NCI-H187 (cell line): ENCODE data around the gene PRKG1.

Experiments used
- DNase-seq, 2 experiments: peaks; one replicate each; lab custom pipeline; 2025; lab: John Stamatoyannopoulos, UW

PRKG1 gene

DNA sequence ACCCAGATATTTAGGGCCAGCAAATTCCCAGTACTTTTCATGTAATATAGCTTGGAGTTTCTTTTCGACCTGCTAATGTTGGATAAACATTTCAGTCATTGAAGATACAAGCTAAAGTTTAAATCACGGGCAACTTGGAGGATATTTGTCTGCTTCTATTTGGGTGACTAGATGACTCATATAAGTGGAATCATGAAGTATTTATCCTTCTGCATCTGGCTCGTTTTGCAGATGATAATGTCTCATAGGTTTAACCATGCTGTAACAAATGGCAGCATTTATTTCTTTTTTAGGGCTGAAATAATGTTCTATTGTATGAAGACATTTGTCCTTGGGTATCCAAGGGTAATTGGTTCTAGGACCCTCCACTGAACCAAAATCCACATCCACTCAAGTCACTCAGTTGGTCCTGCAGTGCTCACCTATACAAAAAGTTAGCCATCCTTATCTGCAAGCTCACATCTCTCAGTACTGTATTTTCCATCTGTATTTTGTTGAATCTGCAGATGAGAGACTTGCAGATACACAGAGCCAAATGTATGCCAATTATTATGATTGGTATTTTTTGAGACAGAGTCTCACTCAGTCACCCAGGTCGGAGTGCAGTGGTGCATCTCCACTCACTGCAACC is 812.3 kb downstream of the PRKG1 start:
- no peak for DNase-seq

DNA sequence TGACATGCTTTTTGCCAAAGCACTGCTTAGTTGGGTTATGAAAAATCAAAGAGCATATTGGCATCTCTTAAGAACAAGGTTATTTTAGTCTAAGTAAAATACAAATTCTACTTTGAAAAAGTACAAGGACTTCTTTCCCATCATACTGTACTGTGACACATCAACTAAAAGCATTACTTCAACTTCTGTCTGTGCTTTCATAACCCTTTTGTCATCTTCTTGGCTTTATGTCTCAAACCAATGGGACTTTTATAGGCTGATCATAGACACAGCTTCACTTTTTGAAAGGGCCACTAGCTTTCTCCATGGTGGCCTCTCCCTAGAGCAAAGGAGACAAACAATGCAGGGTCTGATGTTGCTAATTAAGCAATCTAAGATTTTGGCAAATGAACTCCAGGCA is 814.0 kb downstream of the PRKG1 start:
- DNase-seq = no peak

DNA sequence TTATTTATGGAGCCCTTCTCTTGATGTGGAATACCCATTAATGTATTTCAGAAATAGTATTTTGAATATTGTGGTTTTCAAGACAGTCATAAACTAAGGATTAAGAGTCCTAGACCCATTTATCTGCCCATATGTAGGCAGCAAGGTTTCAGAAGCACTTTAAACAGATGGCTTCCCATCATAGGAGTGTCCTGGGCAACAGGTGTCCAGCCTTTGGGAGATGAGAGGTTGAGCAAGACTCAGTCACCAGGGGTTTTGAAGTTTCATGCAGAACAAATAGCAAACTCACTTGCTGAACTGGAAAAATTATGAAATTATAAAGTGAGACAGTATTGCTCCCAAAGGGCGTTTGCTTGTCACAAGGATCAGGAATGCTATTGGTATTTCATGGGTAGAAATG is 818.0 kb downstream of the PRKG1 start:
- DNase-seq = no peak

DNA sequence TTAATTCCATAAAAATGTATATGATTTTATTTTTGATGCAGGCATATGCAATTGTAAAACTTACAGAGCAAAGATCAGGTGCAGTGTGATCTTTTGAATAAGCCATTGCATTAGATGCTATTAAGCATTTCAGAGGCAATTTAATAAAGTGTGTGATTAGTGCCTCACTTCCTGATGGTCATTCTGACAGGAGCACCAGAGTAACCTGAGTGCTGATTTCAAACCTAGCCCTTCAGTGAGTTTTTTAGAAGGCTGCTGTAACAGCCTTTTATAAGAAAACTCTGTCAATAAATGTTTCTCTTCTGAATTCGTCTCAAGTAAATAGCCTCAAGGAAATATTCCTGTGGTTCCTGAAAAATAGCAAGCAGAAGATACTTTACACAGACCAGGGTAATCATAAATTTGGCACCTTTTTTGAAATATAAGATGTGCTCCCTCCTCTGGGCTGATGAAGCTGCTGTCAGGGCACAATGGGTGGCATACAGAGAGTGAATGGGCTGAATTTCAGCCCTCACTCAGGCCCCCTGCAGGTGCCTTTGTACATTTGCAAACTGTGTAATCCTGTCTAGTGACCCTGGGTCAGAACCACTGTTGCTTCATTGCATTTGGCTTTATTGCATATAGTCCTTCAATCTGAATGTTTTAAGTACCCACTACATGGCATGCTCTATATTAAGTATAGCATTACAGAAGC is 818.8 kb downstream of the PRKG1 start:
- DNase-seq = no peak

DNA sequence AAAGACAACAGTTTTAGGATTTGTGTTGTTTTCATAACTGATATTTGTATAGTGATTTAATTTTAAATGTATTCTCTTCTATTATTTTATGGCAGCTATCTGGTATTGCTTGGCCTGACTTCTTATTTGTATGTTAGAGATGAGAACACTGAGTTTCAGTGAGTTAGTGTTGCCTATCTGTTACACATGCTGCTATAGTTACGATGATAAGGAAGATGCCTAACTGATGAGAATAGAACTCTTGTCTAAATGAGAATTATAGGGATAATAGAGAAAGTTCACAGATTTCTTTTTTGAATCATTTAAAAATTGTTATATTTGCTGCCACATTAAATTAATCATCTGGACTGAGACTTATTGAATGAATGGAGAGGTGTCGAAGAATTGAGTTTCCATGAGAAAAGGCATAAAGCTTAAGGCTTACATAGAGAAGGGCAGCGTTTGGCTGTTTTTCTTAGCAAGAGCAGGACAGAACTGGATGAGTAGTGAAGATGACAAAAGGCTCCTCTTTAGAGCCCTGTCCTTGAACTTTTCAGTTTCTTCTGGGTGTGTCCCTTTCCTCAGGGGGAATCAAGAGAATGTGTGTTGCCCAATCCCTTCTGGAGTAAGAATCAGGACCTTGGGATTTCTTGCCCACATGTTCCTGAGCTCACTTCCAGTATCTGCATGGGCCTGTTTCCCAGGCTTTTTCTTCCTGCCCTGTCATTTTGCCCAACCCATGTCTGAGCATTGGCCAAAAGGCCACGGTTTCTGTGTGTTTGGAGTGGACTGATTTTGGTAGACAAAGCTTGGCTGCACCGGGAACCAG is 820.7 kb downstream of the PRKG1 start:
- no peak for DNase-seq

DNA sequence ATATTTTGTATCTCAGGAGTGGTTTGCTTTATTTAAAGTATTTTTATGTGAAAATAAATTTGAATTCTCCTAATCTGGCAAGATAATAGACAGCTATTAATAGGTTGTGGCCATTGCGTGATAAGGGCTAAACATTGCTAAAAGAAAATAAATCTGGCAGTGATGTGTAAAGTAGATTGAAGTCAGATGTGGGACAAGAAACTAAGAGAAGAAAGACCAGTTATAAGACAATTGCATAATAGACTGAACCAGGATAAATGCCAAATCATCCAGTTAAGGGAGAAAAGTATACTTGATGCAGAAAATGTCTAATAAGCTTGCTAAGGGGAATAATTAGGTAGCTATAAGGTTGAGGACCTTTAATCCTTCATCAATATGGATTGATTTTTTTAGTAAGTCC is 822.6 kb downstream of the PRKG1 start:
- DNase-seq = no peak

DNA sequence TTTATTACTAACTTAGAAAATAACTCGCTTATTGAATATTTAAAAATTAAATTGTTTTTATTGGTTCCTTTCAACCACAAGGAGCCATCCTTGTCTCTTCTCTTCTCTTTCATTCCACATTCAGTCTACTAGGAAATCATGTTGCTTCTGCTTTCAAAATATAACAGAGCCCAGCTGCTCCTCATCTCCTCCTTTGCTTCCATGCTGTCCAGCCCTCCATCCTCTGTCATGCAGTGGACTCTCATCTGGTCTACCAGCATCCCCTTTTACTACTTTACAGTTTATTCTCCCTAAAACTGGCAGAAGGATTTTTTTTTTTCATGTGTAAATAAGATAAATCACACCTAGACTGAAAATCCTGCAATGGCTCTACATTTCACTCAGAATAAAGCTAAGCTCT is 823.3 kb downstream of the PRKG1 start:
- no peak for DNase-seq

DNA sequence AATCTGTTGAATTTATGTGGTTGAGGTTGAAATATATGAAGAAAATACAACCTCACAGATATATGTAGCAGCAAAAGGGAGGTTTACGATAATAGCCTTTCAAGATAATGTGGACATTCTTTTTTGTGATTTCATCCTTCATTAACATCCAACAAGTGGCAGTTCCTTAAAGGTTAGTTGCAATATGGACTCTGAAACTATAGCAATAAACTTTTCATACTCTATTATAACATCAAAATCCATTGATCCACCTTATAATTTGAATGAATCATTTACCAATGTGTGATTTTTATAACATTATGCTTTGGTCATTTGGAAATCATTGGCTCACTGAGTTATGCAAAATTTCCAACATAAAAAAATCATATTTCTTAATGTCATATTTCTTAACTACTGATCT is 825.9 kb downstream of the PRKG1 start:
- DNase-seq = no peak

DNA sequence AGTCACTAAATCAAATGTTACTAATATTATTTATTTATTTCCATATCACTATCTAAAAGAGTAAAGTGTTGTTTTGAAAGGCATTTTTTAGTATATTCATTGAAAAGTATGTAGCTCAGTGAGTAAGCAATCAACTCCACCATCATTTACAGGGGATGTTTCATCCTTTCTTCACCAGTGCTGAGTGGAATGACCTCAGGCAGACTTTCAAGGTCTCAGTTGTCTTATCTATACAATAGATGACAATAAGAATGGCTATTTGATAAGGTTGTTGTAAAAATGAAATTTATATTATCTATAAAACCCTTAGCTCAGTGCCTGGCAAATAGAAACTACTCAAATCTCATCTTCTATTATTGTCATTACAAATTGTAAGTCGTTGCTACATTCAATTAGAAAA is 829.4 kb downstream of the PRKG1 start:
- DNase-seq = no peak

DNA sequence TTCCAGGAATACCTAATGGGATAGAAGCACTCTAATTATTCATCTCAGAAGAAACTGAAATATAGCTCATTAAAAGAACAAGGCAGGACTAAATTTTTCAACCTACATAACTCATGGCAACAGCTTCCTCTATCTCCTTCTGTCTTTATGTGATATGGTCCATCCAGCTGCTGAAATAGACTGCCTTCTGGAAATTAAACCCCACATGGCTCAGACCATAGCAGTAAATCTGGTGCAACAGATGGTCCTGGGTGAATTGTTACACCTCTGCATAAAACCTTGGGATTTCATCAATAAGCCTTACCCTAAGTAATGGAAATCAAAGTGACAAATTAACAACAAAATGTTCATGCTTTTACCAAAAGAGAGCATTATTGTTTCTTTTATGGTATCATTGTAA is 830.7 kb downstream of the PRKG1 start:
- DNase-seq = no peak

DNA sequence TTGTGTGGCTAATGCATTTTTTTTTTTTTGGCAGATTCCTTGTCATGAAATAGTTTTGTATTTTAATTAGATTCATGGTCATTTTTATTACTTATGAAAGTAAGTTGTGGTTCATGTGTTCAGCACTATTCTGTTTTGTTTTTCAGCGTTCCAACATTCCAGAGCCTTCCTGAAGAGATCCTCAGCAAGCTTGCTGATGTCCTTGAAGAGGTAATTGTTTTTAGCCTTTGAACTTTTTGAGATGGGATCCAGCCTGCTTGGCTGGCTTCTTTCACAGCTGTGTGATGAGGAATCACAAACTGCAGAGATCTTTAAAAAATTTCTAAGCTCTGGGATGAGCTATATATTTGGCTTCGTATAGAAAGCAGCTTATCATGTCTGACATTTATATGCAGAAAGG is 833.1 kb downstream of the PRKG1 start:
- no peak for DNase-seq

DNA sequence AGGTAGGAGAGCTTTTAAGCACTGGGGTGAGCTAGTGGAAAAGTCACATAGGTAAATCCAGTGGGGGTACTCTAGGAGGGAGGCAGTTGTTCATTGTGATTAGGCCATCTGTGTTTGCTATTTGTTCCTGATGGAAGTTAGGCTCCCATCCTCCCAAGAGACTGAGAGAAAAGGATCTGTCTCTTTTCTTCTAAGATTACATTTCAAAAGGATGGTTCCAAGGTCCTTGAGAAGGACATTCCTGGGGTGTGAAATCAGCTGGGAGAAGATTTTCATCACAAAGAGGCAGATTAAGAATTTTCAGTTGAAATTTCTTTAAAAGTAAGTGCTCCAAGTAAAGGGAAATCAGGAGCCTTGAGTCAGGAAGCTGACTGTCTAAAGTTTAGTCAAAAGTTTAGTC is 835.9 kb downstream of the PRKG1 start:
- DNase-seq = no peak

DNA sequence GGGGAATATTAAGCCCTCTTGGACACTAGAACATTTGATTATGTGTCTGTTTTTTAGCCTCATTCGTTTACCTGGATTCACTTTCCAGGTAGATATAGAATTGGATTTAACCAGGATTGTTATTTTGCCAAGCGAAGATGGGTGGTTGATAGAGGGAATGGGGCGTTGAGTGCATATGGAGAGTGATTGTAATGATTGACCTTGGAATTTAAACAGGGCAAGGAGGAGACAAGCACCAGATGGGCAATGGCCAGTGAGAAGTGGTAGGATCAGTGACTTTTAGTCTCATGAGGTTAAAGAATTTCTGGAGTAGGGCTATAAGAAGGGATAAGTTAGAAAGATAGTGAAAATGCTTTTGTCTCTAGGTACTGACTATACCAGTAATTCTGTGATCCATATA is 836.3 kb downstream of the PRKG1 start:
- DNase-seq = no peak

DNA sequence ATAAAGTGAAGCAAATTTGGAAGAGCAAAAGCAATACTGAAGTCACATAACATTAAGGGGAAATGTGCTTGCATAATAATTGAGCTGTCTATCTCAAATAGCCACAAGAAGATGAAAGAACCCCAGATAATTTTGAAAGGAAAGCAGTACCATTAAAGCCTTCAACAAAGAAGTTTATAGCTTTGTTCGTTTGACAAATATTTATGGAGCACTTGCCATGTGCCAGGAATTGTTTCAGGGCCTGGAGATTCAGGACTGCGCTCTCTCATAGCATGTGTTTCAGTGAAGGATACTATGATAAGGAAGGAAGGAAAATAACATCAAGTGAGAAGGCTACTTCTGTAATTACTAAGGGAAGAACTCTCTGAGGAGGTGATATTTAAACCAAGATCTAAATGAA is 837.4 kb downstream of the PRKG1 start:
- DNase-seq = no peak

DNA sequence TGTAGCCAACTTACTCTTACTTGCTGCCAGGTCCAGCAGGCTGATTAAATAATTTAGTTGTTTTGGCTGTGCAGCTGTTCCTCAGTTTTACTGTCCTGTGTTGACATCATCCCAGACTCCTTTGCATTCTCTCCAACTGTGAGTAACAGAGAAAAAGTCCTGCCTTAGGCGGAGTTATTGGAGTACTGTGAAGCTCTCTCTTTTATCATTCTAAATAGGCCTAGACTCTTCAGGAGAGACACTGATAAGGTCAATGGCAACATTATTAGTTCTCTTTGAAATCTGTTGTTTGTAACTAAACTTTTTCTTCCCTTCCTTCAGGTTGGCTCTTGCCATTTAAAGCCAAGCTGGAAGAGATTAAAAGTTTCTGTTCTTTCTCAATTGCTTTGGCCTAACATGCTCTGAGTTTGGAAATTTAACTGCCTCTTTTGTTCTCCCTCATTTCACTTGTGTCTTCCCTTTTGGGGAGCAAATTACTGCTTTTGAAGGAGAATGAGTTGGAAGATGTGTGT is 840.8 kb downstream of the PRKG1 start:
- no peak for DNase-seq

DNA sequence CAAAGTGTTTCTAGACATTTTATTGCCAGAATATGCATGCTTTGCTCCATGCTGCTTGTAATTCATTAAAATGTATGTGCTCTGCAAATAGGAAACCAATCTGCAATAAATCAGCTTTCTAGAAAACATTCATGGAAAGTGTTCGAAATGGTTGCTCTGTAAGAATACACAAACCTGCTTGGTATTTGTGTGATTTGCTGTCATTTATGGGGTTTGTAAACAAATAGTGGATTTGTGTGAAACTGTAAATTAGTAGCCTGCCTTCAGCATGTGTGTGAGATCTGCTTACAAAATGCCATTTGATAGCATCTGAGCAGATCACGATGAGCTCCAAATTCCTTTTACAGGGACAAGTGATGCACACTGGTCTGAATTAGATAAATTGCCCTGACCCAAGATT is 844.2 kb downstream of the PRKG1 start:
- no peak for DNase-seq

DNA sequence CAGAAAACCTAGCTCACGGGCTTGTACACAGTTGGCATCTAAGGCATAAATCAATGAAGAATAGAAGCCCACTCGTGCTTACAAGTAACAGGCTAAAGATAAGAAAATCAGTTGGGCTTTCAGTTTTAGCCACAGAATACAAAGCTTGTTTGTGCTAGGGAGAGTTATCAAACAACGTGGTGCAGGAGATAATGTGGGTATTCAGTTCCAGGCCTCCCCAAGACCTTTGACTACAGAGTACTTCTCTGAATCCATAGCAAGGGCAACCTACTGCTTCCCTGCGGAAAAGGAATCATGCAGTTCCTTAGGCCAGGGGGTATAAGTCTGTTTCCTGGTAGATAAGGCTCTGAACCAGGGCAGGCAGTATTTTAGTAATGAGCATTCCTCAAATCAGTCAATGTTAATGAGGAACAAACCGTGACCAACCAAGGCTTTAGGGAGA is 844.6 kb downstream of the PRKG1 start:
- DNase-seq = no peak

DNA sequence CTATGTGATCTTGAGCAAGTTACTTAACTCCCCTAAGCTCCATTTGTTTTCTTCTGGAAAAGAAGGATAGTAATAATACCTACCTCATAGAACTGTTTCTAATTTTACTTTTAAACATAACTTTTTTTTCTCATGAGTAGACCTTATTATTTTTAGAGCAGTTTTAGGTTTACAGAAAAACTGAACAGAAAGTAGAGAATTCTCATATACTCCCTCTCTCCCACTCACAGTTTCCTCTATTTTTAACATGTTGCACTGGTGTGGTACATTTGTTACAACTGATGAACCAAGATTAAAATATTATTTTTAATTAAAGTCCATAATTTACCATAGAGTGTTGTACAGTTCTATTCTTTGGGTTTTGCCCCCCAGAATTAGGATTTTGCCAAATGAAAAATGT is 846.4 kb downstream of the PRKG1 start:
- DNase-seq = no peak

DNA sequence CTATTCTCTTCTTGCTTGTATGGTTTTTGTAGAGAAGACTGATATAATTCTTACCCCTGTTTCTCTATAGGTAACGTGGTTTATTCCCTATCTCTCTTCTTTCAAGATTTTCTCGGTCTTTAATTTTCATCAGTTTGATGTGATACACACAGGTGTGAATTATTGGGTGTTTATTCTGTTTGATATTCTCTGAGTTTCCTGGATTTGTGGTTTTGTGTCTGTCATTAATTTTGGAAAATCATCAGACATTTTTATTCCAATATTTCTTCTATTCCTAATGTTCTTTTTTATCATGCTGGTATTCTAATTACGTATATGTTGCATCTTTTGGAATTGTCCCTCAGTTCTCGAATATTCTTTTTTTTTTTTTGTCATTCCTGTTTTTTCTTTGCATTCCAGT is 850.1 kb downstream of the PRKG1 start:
- DNase-seq = no peak

DNA sequence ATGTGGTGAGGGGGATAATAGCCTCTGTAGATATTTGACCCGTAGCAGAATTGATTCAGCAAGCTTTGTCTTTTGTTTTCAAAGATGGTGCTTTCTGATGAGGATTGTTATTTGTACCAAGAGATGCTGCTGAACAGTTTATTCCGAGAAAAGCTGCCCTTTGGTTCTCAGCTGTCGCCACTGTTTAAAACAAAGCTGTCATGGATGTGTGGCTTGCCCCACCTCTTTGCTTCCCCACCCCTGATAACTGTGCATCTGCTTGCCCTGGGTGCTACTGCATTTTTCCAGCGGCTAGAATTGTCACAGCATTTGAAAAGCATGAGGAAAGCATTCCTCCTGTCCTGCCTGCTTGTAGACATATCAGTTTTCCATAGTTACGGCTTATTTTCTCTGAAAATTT is 852.0 kb downstream of the PRKG1 start:
- no peak for DNase-seq

DNA sequence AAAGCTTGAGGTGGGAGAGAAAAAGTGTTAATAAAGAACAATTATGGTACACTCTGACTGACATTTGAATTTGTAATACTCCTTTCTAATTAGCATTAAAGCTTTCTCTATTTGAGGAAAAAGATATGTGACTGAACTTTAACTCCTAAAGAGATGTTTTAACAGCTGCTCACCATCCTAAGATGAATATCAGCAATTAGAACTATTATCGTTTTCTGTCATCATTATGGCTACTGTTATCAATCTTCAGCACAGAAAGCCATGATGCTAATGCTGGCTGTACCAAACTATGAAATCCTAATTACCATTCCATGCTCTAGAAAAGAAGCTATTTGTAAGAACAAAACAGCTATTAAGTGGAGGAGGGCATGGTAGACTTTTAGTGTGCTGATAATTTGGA is 853.9 kb downstream of the PRKG1 start:
- no peak for DNase-seq

DNA sequence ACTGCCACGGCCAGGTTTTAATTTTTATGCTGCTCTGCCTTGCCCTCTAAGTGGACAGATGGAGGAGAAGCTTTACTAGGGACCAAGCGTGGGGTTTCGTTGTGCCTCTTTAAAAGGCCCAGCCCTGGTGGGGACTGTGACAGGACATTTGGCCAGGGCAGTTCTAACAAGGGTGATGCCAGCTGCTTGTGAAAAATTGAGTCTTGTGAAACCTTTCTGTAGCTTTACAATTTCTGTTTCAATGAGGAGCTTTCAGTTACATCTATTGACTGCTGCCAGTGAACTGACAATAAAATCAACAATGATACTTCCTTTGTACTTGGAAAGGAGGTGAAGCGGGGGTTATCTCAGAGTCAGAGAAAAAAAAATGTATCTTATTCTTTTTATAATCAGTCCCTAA is 858.2 kb downstream of the PRKG1 start:
- no peak for DNase-seq

DNA sequence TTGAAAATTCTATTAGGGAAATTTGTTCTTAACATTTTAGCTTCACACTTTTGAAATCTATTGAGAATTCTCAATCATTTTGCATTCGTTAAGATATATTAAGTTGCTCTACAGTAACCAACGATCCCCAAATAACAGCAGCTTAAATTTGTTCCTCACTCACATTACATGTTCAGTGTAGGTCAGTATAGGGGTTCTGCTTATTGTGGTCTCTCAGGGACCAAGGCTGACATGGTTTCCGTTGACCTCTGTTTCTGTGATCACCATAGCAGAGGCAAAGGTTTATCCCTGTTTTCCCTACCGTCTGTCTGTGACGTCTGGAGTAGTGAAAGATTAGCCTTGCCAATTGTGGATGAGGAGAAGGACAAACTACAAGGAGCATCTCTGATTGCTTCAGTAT is 860.1 kb downstream of the PRKG1 start:
- DNase-seq = no peak
